ENCODE data around the gene HSP90B1.
A peak's percentile ranks its signal among the peaks of the same experiment; 100 is the strongest.

The HSP90B1 gene

GRCh38 chr12:103887738-103888137 is 42.5 kb upstream of the HSP90B1 start:
- no peak; the same call in 1 of the 2 replicates for TF ChIP-seq CTCF (conservative IDR thresholded peaks at IDR 0.05; ENCODE audit: low read length)
- no peak overlapping the region for H3K4me3 ChIP-seq (ENCODE audit: low read length)
- DNase-seq (ENCODE audit: low read depth): no peak

GRCh38 chr12:103897316-103897715 is 32.9 kb upstream of the HSP90B1 start:
- DNase-seq (ENCODE audit: low read depth): no peak
- H3K4me3 ChIP-seq (ENCODE audit: low read length): no peak overlapping the region
- TF ChIP-seq CTCF (conservative IDR thresholded peaks at IDR 0.05; ENCODE audit: low read length): no peak

GRCh38 chr12:103901518-103902173 is 28.6 kb upstream of the HSP90B1 start:
- no peak overlapping the region for H3K4me3 ChIP-seq (ENCODE audit: low read length)
- no peak for TF ChIP-seq CTCF (conservative IDR thresholded peaks at IDR 0.05; ENCODE audit: low read length)
- no peak for DNase-seq (ENCODE audit: low read depth)

GRCh38 chr12:103903993-103904392 is 26.2 kb upstream of the HSP90B1 start:
- DNase-seq (ENCODE audit: low read depth): no peak
- TF ChIP-seq CTCF (conservative IDR thresholded peaks at IDR 0.05; ENCODE audit: low read length): no peak
- no peak overlapping the region for H3K4me3 ChIP-seq (ENCODE audit: low read length)

GRCh38 chr12:103905730-103906349 is 24.4 kb upstream of the HSP90B1 start:
- no peak for TF ChIP-seq CTCF (conservative IDR thresholded peaks at IDR 0.05; ENCODE audit: low read length)
- H3K4me3 ChIP-seq (ENCODE audit: low read length): no peak overlapping the region
- no peak for DNase-seq (ENCODE audit: low read depth)

GRCh38 chr12:103908246-103908541 is 22.0 kb upstream of the HSP90B1 start:
- DNase-seq (ENCODE audit: low read depth): no peak
- H3K4me3 ChIP-seq (ENCODE audit: low read length): no peak overlapping the region
- no peak for TF ChIP-seq CTCF (conservative IDR thresholded peaks at IDR 0.05; ENCODE audit: low read length)

- peak; percentile 82 for DNase-seq (ENCODE audit: low read depth)
- TF ChIP-seq CTCF (conservative IDR thresholded peaks at IDR 0.05; ENCODE audit: low read length): no peak
- H3K4me3 ChIP-seq (ENCODE audit: low read length): no peak overlapping the region
These were observed 21.3 kb upstream of the HSP90B1 start for GRCh38 chr12:103908877-103909276.

All from AG10803 (cell line).